Measurements from ENCODE around the gene DHX58. TPM values are rescaled to one million over a fixed set of nuclear protein-coding genes. Genes with fewer than 3 reads are reported as not detected.

The DHX58 gene
- total RNA-seq, 1 donor from 2014 or later = 3.1 TPM

- no peak for TF ChIP-seq CTCF (IDR thresholded peaks at IDR 0.05; ENCODE audit: borderline replicate concordance)
- intact Hi-C loops (cut with micrococcal nuclease) = no loop called here
- peaks cover 38% of the 10 kb centered on the region for H3K36me3 ChIP-seq
- H3K27me3 ChIP-seq (ENCODE audit: low read depth) = no peaks in the 10 kb centered on the region
- peaks cover 42% of the 10 kb centered on the region for H3K4me1 ChIP-seq
- DNase-seq = no peak
- H3K4me3 ChIP-seq = peak overlapping the region; percentile 89
- no peaks in the 10 kb centered on the region for H3K9me3 ChIP-seq (replicated peaks)
- no peak overlapping the region for H3K27ac ChIP-seq (replicated peaks)
Observed at GRCh38 chr17:42120161-42120769, 7.8 kb upstream of the DHX58 start.

- Histone ChIP-seq H3K4me3 (no peak overlapping the region), H3K27me3 (ENCODE audit: low read depth) (no peaks in the 10 kb centered on the region), H3K9me3 (replicated peaks) (no peaks in the 10 kb centered on the region), H3K4me1 (peaks cover 42% of the 10 kb centered on the region), H3K27ac (replicated peaks) (no peak overlapping the region), H3K36me3 (peaks cover 37% of the 10 kb centered on the region)
- intact Hi-C loops (cut with micrococcal nuclease) = loop anchor here (5.0 kb wide), 2 partner anchors 97 to 157 kb away; partner anchors contain the start of gene NKIRAS2
- no peak for DNase-seq
- TF ChIP-seq CTCF (IDR thresholded peaks at IDR 0.05; ENCODE audit: borderline replicate concordance) = no peak
Observed at GRCh38 chr17:42119301-42119700, 6.8 kb upstream of the DHX58 start.

DNA sequence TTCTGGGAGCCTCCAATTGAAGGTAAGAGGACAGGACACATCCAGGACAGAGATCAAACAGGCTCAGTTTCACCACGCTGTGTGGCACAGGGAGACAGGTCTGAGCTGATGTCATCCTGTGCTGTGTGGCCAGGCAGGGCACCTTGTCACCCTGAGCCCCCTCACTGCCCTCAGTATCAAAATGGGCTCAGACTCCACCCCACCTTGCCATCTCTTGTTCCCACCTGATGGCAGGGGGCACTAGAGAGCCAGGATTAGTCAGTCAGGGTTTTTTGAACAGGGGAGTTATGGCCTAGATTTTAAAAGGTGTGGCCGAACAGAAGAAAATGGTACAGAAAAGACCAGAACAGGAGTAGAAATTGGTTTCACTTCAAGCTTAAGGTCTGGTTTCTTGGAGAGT, 6.0 kb upstream of the DHX58 start:
- DNase-seq = no peak
- Histone ChIP-seq H3K9me3 (replicated peaks) (no peaks in the 10 kb centered on the region), H3K4me3 (no peak overlapping the region), H3K4me1 (peaks cover 42% of the 10 kb centered on the region), H3K27me3 (ENCODE audit: low read depth) (no peaks in the 10 kb centered on the region), H3K27ac (replicated peaks) (no peak overlapping the region), H3K36me3 (peaks cover 43% of the 10 kb centered on the region)
- intact Hi-C loops (cut with micrococcal nuclease) = loop anchor here (5.0 kb wide), 2 partner anchors 96 to 156 kb away; partner anchors contain the start of gene NKIRAS2
- TF ChIP-seq CTCF (IDR thresholded peaks at IDR 0.05; ENCODE audit: borderline replicate concordance) = peak; percentile 54

- Histone ChIP-seq H3K9me3 (replicated peaks) (no peaks in the 10 kb centered on the region), H3K4me3 (no peak overlapping the region), H3K27me3 (ENCODE audit: low read depth) (no peaks in the 10 kb centered on the region), H3K4me1 (peaks cover 45% of the 10 kb centered on the region), H3K27ac (replicated peaks) (no peak overlapping the region), H3K36me3 (peaks cover 43% of the 10 kb centered on the region)
- intact Hi-C loops (cut with micrococcal nuclease) = loop anchor here (5.0 kb wide), 2 partner anchors 96 to 156 kb away; partner anchors contain the start of gene NKIRAS2
- no peak for DNase-seq
- TF ChIP-seq CTCF (IDR thresholded peaks at IDR 0.05; ENCODE audit: borderline replicate concordance) = no peak
Observed at GRCh38 chr17:42118126-42118510, 5.6 kb upstream of the DHX58 start.

DNA sequence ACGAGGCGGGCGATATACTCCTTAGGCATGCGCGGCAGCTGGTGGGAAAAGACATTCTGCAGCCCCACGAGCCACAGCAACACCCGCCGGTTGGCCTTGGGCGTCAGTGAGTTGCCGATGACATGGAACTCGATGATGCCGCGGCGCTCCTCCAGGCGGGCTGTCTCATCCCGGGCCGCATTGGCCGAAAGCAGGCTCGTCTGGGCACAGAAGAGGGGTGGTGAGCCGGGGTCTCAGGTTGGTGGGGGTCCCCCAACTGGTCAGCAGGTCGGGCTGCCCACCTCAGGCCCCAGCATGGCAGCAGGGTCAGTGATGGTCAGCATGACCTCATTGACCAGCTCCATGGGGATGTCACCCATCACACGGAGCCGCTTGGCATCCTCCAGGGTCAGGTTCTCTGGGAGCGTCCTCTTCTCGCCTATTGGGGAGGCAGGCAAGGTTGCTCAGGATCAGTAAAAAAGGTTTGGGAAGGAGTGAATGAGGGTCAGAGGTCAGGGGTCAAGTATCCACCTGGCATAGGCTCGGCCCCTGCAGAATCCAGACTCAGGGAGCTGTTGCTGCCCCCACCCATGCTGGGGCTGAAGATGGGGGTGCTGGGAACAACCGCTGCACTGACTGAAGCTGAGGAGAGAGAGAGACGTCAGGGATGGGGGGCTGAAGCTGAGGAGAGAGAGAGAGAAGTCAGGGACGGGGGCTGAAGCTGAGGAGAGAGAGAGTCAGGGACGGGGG, 5.0 kb upstream of the DHX58 start:
- Histone ChIP-seq H3K27ac (replicated peaks) (no peak overlapping the region), H3K27me3 (ENCODE audit: low read depth) (no peaks in the 10 kb centered on the region), H3K4me3 (no peak overlapping the region), H3K36me3 (peaks cover 43% of the 10 kb centered on the region), H3K9me3 (replicated peaks) (no peaks in the 10 kb centered on the region), H3K4me1 (peaks cover 49% of the 10 kb centered on the region)
- intact Hi-C loops (cut with micrococcal nuclease) = loop anchor here (5.0 kb wide), 2 partner anchors 95 to 155 kb away; partner anchors contain the start of gene NKIRAS2
- TF ChIP-seq CTCF (IDR thresholded peaks at IDR 0.05; ENCODE audit: borderline replicate concordance) = no peak
- DNase-seq = no peak

Measured in left ventricle myocardium inferior (tissue), 1 donor.